GM18505 (cell line): ENCODE measurements around the gene IL4.
"Not testable (repeated sequence)": the region's sequence is repeated elsewhere in the genome, so short reads cannot be mapped to it uniquely, and the experiment has no call there.

Source experiments
- ATAC-seq: cut with Tn5 transposase; IDR thresholded peaks from one replicate; pipeline ENCODE4 v1.9.1; 2021; ENCODE audit not compliant: unreplicated experiment
- POLR2A ChIP-seq: IDR thresholded peaks from 4 replicates; pipeline ENCODE4 v1.6.1; 2011; ENCODE audit warnings: borderline replicate concordance; ENCODE audit not compliant: insufficient read depth, insufficient read length; ENCODE audit errors: extremely low read depth

Gene IL4

GRCh38 chr5:132688536-132689339, 14.9 kb downstream of the IL4 start:
- no peak for ATAC-seq
- TF ChIP-seq POLR2A = no peak

- ATAC-seq = no peak
- no peak for TF ChIP-seq POLR2A
Measured at GRCh38 chr5:132689513-132689912, 15.7 kb downstream of the IL4 start.

GRCh38 chr5:132690156-132690555, 16.4 kb downstream of the IL4 start:
- no peak for ATAC-seq
- TF ChIP-seq POLR2A = no peak

GRCh38 chr5:132691755-132692631, 18.2 kb downstream of the IL4 start:
- not testable (repeated sequence) for ATAC-seq

GRCh38 chr5:132692632-132692967, 18.8 kb downstream of the IL4 start:
- no peak for ATAC-seq
- no peak for TF ChIP-seq POLR2A

- no peak for ATAC-seq
- TF ChIP-seq POLR2A = no peak
Measured at GRCh38 chr5:132695956-132696355, 22.2 kb downstream of the IL4 start.

- ATAC-seq = no peak
- no peak for TF ChIP-seq POLR2A
Measured at GRCh38 chr5:132704875-132705274, 31.1 kb downstream of the IL4 start.

GRCh38 chr5:132708645-132709044, 34.9 kb downstream of the IL4 start:
- no peak for ATAC-seq
- no peak for TF ChIP-seq POLR2A

- no peak for TF ChIP-seq POLR2A
- no peak for ATAC-seq
Measured at GRCh38 chr5:132714456-132715307, 40.9 kb downstream of the IL4 start.

GRCh38 chr5:132718544-132719312, 44.9 kb downstream of the IL4 start:
- ATAC-seq = no peak

GRCh38 chr5:132725745-132726144, 52.0 kb downstream of the IL4 start:
- no peak for ATAC-seq
- TF ChIP-seq POLR2A = no peak

More at GRCh38 chr5:132718544-132719312, 44.9 kb downstream of the IL4 start:
- TF ChIP-seq POLR2A = no peak

- TF ChIP-seq POLR2A = no peak
Measured at GRCh38 chr5:132729896-132730295, 56.1 kb downstream of the IL4 start.

More at GRCh38 chr5:132729896-132730295, 56.1 kb downstream of the IL4 start:
- ATAC-seq = no peak
